ENCODE measurements around the gene TBC1D22A. TPM values are rescaled to one million over a fixed set of nuclear protein-coding genes. Genes with fewer than 3 reads are reported as not detected.
A peak's percentile ranks its signal among the peaks of the same experiment; 100 is the strongest.

TBC1D22A gene
- polyA plus RNA-seq, 1 experiment, result 19.8 TPM

DNA sequence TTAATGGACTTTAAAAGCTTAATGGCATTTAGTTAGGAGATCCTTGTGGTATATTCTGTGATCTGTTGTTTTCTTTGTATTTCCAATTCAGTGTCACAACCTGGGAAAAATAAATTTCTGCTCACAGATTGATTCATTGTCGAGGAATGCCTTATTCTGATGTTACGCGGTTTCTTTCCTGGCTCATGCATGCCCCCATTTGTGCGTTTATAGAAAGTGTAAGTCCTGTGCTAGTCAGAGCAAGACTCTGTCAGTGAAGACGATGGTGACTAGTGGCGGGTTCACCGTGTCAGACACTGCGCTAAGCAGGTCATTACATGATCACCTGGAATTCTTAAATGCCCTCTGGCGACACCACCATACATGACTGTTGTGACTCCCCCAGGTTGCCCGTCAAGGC lies 169.4 kb downstream of the TBC1D22A start:
- TF ChIP-seq, protein P1, sequence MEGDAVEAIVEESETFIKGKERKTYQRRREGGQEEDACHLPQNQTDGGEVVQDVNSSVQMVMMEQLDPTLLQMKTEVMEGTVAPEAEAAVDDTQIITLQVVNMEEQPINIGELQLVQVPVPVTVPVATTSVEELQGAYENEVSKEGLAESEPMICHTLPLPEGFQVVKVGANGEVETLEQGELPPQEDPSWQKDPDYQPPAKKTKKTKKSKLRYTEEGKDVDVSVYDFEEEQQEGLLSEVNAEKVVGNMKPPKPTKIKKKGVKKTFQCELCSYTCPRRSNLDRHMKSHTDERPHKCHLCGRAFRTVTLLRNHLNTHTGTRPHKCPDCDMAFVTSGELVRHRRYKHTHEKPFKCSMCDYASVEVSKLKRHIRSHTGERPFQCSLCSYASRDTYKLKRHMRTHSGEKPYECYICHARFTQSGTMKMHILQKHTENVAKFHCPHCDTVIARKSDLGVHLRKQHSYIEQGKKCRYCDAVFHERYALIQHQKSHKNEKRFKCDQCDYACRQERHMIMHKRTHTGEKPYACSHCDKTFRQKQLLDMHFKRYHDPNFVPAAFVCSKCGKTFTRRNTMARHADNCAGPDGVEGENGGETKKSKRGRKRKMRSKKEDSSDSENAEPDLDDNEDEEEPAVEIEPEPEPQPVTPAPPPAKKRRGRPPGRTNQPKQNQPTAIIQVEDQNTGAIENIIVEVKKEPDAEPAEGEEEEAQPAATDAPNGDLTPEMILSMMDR (IDR thresholded peaks at IDR 0.05; ENCODE audit: low read depth, low read length), result no peak
- Histone ChIP-seq H3K27ac (ENCODE audit: low read depth, low read length) (no peak overlapping the region), H3K9me3 (ENCODE audit: control insufficient read depth, insufficient read depth, low read length) (peaks cover 3% of the 10 kb centered on the region; the same call in 1 of the 2 replicates), H3K4me3 (ENCODE audit: low read depth, low read length) (no peak overlapping the region), H3K27me3 (ENCODE audit: control insufficient read depth, insufficient read depth, low read length) (no peaks in the 10 kb centered on the region)
- POLR2A ChIA-PET, result no interaction called here
- CTCF ChIA-PET, result no interaction called here
- no peak for DNase-seq (ENCODE audit: low read depth, low spot score)

DNA sequence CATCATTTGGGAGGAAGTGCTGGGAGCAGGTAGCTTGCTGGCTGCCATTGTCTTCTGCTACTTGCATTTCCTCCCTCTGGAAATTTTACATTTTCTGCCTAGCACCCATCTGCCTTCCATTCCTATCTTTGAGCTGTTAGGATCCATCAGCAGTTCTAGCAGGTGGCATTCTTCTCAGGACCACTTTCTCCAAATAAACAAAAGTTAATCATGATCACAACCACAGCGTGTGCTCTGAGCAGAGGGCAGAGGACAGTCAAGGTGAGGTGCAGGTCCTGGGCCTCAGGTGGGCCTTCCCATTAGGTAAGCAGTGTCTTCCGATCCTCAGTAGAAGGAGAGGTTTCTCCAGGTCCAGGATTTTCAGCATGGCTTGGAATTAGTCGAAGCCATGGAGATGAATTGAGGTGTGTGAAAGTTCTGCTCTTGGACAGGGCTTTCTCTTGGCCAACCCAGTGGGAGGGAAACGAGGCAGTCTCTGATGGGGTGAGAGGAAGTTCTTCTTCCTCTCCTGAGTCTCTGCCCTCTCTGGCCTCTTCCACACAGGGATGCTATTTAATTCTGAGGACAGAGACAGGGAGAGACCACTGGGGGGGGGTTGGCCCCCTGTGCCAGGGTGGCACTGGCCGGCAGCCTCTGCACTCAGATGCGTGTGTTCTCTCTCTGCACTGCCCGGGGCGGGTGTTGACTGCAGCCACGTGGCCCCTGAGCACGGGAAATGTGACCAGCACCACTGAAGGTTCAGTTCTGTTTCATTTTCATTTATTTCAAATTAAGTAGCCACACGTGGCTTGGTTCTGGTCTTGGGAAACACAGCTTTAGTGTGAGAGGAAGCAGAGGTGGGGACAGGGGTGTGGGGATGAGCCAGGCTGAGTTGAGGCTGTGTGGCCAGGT lies 170.8 kb downstream of the TBC1D22A start:
- CTCF ChIA-PET, result interaction anchor here (1.1 kb wide), 1 partner anchor 88 kb away, joined by 3 read pairs; no protein-coding TSS in a partner anchor
- TF ChIP-seq, protein P1 (IDR thresholded peaks at IDR 0.05; ENCODE audit: low read depth, low read length), result no peak

DNA sequence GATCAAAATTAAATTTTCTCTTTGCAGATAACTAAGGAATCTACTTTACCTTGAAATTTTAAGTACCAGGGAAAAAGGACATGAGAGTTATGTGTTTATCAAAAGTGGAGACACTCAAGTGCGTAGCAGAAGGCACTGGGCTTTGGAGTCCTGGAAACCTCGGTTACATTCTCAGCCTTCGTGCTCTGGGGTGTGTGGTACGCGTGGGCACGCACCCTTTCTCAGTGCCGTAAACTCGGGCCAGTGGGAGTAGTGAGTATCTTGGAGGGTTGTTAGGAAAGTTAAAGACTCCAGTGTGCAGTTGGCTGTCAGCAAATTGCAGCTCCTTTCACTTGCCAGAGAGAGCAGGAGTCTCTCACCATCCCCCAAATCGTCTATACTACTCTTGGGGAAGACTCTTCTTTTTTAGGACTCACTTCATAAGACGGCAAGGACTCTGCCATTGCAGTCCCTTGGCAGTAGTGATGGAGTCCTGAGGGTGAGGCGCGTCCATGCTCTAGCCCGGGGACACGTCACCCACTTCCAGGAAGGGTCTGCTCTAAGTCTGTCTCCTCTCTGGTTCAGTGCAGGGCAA lies 171.8 kb downstream of the TBC1D22A start:
- TF ChIP-seq, protein P1 (IDR thresholded peaks at IDR 0.05; ENCODE audit: low read depth, low read length), result no peak
- Histone ChIP-seq H3K27me3 (ENCODE audit: control insufficient read depth, insufficient read depth, low read length) (no peaks in the 10 kb centered on the region), H3K27ac (ENCODE audit: low read depth, low read length) (peak overlapping the region; percentile 89), H3K4me3 (ENCODE audit: low read depth, low read length) (no peak overlapping the region), H3K9me3 (ENCODE audit: control insufficient read depth, insufficient read depth, low read length) (peaks cover 3% of the 10 kb centered on the region; the same call in 1 of the 2 replicates)
- DNase-seq (ENCODE audit: low read depth, low spot score), result no peak
- POLR2A ChIA-PET, result interaction anchor here (0.6 kb wide), 1 partner anchor 37 kb away, joined by 4 read pairs; no protein-coding TSS in a partner anchor
- CTCF ChIA-PET, result interaction anchor here (1.1 kb wide), 1 partner anchor 89 kb away, joined by 3 read pairs; no protein-coding TSS in a partner anchor

More for the DNA sequence above, 170.8 kb downstream of the TBC1D22A start:
- Histone ChIP-seq H3K27ac (ENCODE audit: low read depth, low read length) (peak overlapping the region; percentile 2), H3K4me3 (ENCODE audit: low read depth, low read length) (no peak overlapping the region), H3K27me3 (ENCODE audit: control insufficient read depth, insufficient read depth, low read length) (no peaks in the 10 kb centered on the region), H3K9me3 (ENCODE audit: control insufficient read depth, insufficient read depth, low read length) (peaks cover 3% of the 10 kb centered on the region; the same call in 1 of the 2 replicates)
- POLR2A ChIA-PET, result no interaction called here
- DNase-seq (ENCODE audit: low read depth, low spot score), result no peak

DNA sequence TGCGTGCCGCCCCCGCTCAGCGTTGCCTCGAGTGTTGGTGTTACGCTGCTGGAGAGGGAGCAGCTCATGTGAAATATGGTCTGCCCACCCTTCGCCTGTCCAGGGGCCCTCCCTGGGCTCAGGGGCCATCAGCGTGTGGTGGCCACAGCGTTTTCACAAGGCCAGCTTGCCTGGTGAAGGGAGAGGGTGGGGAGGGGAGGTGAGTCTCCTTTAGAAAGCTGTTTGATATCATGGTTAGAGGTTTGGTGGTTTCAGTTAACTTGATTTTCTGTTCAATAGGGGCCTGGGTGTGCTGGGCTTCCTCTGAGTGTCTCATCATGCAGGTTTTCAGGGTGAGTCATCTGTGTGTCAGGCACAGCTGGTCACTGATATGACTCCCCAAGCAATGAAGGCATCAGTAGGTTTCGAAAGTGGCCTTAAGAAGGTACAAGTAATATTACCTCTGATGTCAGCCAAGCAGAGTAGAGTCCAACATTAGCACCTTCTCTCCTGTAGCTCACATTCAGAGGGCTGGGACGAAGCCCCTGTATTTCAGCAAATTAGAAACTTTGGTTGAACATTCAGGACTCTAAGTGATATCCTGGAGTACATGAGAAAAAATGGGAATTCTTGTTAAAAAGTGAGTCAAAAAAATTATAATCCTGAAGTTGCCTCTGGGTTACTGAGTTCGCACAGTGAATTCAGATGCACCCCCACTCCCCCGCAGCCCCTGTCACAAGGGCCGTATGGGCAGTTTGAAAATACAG lies 172.5 kb downstream of the TBC1D22A start:
- Histone ChIP-seq H3K27me3 (ENCODE audit: control insufficient read depth, insufficient read depth, low read length) (no peaks in the 10 kb centered on the region), H3K4me3 (ENCODE audit: low read depth, low read length) (no peak overlapping the region), H3K27ac (ENCODE audit: low read depth, low read length) (peak overlapping the region; percentile 89), H3K9me3 (ENCODE audit: control insufficient read depth, insufficient read depth, low read length) (peaks cover 3% of the 10 kb centered on the region; the same call in 1 of the 2 replicates)
- peak; percentile 81 for DNase-seq (ENCODE audit: low read depth, low spot score)
- TF ChIP-seq, protein P1 (IDR thresholded peaks at IDR 0.05; ENCODE audit: low read depth, low read length), result no peak
- CTCF ChIA-PET, result interaction anchor here (1.1 kb wide), 1 partner anchor 90 kb away, joined by 3 read pairs; no protein-coding TSS in a partner anchor
- POLR2A ChIA-PET, result interaction anchor here (0.6 kb wide), 1 partner anchor 37 kb away, joined by 4 read pairs; no protein-coding TSS in a partner anchor

All from AG04450 (cell line).